Cortex of kidney (tissue), 1 donor: ENCODE results near the gene NOTCH4.
"Not testable (repeated sequence)": the region's sequence is repeated elsewhere in the genome, so short reads cannot be mapped to it uniquely, and the experiment has no call there.

Experiments used
- DNase-seq: peaks from one replicate; lab custom pipeline; 2025; lab: John Stamatoyannopoulos, UW

Gene NOTCH4

GRCh38 chr6:32218167-32218566 is 5.7 kb downstream of the NOTCH4 start:
- DNase-seq: no peak

GRCh38 chr6:32216998-32217397 is 6.9 kb downstream of the NOTCH4 start:
- DNase-seq: no peak

- no peak for DNase-seq
Observed at GRCh38 chr6:32216285-32216684, 7.6 kb downstream of the NOTCH4 start.

GRCh38 chr6:32215617-32216016 is 8.2 kb downstream of the NOTCH4 start:
- no peak for DNase-seq

GRCh38 chr6:32214126-32214525 is 9.7 kb downstream of the NOTCH4 start:
- no peak for DNase-seq

- no peak for DNase-seq
Observed at GRCh38 chr6:32213649-32214048, 10.2 kb downstream of the NOTCH4 start.

GRCh38 chr6:32212076-32212760 is 11.6 kb downstream of the NOTCH4 start:
- DNase-seq: no peak

GRCh38 chr6:32211432-32211831 is 12.4 kb downstream of the NOTCH4 start:
- DNase-seq: not testable (repeated sequence)

GRCh38 chr6:32210191-32210601 is 13.7 kb downstream of the NOTCH4 start:
- no peak for DNase-seq

GRCh38 chr6:32208996-32209395 is 14.9 kb downstream of the NOTCH4 start:
- no peak for DNase-seq

- DNase-seq: no peak
Observed at GRCh38 chr6:32204268-32204715, 19.6 kb downstream of the NOTCH4 start.

GRCh38 chr6:32203426-32204267 is 20.2 kb downstream of the NOTCH4 start:
- DNase-seq: no peak

GRCh38 chr6:32202186-32202585 is 21.7 kb downstream of the NOTCH4 start:
- DNase-seq: no peak

- no peak for DNase-seq
Observed at GRCh38 chr6:32200711-32201475, 23.0 kb downstream of the NOTCH4 start.

GRCh38 chr6:32198866-32199265 is 25.0 kb downstream of the NOTCH4 start:
- no peak for DNase-seq

GRCh38 chr6:32198345-32198696 is 25.5 kb downstream of the NOTCH4 start:
- DNase-seq: no peak

GRCh38 chr6:32196682-32197616 is 26.9 kb downstream of the NOTCH4 start:
- DNase-seq: no peak

- DNase-seq: no peak
Observed at GRCh38 chr6:32195902-32196681, 27.8 kb downstream of the NOTCH4 start.

GRCh38 chr6:32195652-32195901 is 28.3 kb downstream of the NOTCH4 start:
- peak; percentile 89 for DNase-seq

- DNase-seq: no peak
Observed at GRCh38 chr6:32194825-32195651, 28.8 kb downstream of the NOTCH4 start.
